ENCODE results near the gene RASA4B.
"Not testable (repeated sequence)": the region's sequence is repeated elsewhere in the genome, so short reads cannot be mapped to it uniquely, and the experiment has no call there.

DNA sequence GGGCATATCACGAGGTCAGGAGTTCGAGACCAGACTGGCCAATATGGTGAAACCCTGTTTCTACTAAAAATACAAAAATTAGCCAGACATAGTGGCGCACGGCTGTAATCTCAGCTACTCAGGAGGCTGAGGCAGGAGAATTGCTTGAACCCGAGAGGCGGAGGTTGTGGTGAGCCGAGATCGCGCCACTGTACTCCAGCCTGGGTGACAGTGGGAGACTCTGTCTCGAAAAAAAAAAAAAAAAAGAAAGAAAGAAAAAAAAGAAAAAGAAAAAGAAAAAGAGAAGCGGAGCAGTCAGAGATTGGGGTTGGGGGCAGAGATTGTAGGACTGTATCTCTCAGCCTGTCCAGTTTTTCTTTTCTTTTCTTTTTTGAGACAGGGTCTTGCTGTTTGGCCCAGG is 25.2 kb upstream of the RASA4B start:
- TF ChIP-seq, protein P1, sequence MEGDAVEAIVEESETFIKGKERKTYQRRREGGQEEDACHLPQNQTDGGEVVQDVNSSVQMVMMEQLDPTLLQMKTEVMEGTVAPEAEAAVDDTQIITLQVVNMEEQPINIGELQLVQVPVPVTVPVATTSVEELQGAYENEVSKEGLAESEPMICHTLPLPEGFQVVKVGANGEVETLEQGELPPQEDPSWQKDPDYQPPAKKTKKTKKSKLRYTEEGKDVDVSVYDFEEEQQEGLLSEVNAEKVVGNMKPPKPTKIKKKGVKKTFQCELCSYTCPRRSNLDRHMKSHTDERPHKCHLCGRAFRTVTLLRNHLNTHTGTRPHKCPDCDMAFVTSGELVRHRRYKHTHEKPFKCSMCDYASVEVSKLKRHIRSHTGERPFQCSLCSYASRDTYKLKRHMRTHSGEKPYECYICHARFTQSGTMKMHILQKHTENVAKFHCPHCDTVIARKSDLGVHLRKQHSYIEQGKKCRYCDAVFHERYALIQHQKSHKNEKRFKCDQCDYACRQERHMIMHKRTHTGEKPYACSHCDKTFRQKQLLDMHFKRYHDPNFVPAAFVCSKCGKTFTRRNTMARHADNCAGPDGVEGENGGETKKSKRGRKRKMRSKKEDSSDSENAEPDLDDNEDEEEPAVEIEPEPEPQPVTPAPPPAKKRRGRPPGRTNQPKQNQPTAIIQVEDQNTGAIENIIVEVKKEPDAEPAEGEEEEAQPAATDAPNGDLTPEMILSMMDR (IDR thresholded peaks at IDR 0.05), result not testable (repeated sequence)
- TF ChIP-seq POLR2A (IDR thresholded peaks at IDR 0.05), result not testable (repeated sequence)
